ENCODE results near the gene TTC17. TPM values are rescaled to one million over a fixed set of nuclear protein-coding genes. Genes with fewer than 3 reads are reported as not detected.
"Not testable (repeated sequence)": the region's sequence is repeated elsewhere in the genome, so short reads cannot be mapped to it uniquely, and the experiment has no call there.

Gene TTC17
- total RNA-seq, 1 donor from 2014 or later = 28.6 TPM

DNA sequence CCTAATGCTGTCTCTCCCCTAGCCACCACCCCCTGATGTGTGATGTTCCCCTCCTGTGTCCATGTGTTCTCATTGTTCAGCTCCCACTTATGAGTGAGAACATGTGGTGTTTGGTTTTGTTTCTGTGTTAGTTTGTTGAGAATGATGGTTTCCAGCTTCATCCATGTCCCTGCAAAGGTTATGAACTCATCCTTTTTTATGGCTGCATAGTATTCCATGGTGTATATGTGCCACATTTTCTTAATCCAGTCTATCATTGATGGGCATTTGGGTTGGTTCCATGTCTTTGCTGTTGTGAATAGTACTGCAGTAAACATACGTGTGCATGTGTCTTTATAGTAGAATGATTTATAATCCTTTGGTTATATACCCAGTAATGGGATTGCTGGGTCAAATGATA lies 72.2 kb downstream of the TTC17 start:
- DNase-seq; ATAC-seq (ENCODE audit: poor library complexity); intact Hi-C loops (cut with DNase I): not testable (repeated sequence)

DNA sequence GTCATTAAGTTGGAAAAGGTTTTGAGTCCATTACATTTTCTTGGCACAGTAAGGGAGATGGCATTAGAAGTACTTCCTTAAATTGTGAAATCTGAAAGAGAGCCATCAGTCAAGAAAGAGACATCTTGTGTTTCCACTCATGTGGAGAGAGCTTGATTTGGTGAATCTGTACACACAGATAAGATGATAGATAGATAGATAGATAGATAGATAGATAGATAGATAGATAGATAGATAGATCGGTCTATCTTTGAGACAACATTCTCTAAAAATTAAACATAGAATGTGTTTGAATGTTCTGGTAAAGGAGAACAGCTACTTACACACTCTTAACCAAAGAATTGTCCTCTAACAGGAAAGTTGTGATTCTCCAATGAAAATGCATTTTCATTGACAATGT lies 76.2 kb downstream of the TTC17 start:
- intact Hi-C loops (cut with DNase I) = no loop called here
- no peak for DNase-seq

DNA sequence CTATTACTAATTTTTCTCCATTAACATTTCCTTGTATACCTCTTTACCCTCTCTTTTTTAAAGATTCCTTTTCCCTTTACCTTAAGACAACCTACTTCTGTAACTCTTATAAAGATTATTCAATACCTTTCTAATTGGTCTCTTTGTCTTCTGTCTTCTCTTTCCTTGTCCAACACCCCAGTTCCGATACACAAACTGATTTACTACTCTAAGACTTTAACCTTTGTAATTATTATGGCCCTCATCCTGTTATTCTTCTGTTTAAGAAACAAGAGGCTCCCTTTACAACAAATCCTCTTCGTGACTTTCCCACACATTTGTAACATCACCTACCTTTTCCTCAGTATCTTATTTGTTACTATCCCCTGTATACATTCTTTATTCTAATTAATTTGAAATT lies 81.8 kb downstream of the TTC17 start:
- DNase-seq (no peak), ATAC-seq (ENCODE audit: poor library complexity) (no peak)
- intact Hi-C loops (cut with DNase I) = no loop called here

More for the DNA sequence above, 76.2 kb downstream of the TTC17 start:
- ATAC-seq (ENCODE audit: poor library complexity) = no peak

DNA sequence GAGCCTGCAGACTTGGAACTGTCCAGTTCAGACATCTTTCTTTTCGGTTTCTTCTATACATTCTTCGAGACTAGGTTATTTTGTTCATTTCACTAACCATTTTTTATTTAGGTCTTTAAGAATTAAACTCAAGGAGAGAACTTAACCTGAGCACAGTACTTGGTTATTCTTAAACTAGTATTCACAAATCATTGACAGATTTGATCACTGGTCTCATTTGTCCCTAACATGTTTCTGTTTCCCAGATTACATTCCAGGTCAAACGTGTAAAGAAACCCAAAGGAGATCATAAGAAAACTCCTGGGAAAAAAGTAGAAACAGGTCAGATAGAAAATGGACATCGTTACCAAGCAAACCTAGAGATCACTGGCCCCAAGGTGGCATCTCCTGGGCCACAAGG lies 85.1 kb downstream of the TTC17 start:
- intact Hi-C loops (cut with DNase I) = no loop called here
- ATAC-seq (ENCODE audit: poor library complexity) = no peak

DNA sequence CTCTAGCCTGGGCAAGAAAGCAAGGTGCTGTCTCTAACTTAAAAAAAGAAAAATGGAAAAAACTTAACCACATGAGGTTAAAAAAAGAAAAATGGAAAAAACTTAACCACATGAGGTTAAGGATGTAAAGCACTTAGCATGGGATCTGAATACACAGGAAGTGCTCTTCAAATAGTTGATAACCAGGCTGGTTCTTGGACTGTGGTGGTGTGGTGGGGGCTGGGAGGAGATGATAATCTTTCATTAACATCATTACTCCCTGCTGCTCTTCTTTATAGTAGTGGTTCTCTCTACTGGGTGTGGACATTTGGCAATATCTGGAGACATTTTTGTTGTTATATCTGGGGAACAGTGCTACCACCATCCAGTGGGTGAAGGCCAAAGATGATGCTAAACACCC lies 88.4 kb downstream of the TTC17 start:
- ATAC-seq (ENCODE audit: poor library complexity) (no peak), DNase-seq (no peak)
- intact Hi-C loops (cut with DNase I) = no loop called here

More for the DNA sequence above, 85.1 kb downstream of the TTC17 start:
- no peak for DNase-seq

DNA sequence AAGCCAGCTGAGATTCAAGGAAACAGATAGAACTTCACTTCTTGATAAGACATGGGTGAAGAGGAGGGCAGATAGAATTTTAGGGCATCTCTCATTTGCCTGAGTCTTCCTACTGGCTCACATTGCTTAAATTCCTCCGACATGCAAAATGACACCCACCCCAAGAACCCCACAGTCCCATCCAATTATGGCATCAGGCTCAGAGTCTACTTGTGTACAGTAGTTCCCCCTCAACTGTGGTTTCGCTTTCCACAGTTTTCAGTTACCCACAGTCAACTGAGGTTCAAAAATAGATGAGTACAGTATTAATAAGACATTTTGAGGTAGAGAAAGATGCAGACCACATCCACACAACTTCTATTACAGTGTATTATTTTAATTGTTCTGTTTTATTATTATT lies 99.8 kb downstream of the TTC17 start:
- ATAC-seq (ENCODE audit: poor library complexity) = no peak
- DNase-seq = no peak
- intact Hi-C loops (cut with DNase I) = no loop called here

DNA sequence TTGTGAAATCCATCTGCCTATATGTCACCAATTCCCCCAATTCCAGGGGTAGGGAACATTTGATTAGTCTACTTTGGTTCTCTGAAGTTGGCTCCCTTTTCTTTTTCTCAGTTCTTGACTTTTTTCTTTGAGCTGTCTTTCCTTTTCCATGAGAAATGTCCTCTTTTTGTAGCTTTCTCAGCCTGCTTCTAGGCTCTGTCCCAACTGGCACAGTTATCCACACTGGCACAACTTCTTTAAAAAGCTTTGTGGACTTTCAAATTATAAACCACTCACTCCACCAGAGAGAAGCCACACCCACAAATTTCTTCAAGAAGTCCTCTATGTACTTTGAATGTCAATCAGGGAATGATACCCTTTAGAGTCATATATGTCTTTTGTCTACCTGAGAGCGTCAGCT lies 100.5 kb downstream of the TTC17 start:
- no peak for ATAC-seq (ENCODE audit: poor library complexity)
- intact Hi-C loops (cut with DNase I) = no loop called here

DNA sequence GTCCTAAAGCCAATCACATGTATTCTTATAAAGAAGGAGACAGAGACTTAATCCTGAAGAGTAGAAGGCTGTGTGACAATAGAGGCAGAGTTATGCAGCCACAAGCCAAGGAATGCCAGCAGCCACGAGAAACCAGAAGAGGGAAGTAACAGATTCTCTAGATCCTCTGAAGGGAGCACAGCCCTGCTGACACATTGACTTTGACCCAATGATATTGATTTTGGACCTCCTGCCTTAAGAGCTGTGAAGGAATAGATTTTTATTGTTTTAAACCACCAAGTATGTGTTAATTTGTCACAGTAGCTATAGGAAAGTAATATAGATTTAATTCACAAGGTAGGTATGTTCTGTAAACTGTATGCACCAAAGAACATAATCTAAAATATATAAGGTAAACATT lies 103.6 kb downstream of the TTC17 start:
- intact Hi-C loops (cut with DNase I) = no loop called here
- ATAC-seq (ENCODE audit: poor library complexity) (no peak), DNase-seq (no peak)

More for the DNA sequence above, 100.5 kb downstream of the TTC17 start:
- no peak for DNase-seq

DNA sequence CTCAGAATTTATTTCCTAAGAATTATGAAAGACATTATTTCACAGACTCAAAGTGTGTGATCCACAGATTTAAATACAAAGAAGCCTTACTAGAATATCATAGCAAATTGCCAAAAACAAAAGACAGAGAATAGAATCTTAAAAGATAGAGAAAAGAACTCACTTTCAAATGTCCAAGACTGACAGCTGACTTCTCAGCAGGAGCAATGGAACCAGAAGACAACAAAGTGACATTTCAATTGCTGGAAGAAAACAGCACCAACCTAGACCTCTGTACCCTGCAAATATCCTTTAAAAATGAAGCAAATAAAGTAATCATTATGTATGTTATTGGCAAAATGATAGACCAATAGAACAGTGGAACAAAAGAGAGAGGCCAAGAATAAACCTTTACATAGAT lies 109.2 kb downstream of the TTC17 start:
- ATAC-seq (ENCODE audit: poor library complexity) (no peak), DNase-seq (no peak)
- intact Hi-C loops (cut with DNase I) = no loop called here

DNA sequence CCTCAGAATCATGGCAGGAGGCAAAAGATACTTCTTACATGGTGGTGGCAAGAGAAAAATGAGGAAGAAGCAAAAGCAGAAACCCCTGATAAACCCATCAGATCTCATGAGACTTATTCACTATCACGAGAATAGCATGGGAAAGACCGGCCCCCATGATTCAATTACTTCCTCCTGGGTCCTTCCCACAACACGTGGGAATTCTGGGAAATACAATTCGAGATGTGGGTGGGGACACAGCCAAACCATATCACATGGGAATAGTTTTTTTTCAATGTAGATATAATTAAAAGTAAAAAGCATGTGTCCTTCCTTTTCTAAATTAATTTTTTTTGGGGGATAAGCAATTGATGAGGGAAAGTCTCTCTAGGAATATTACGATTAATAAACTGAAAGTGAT lies 118.8 kb downstream of the TTC17 start:
- DNase-seq; ATAC-seq (ENCODE audit: poor library complexity); intact Hi-C loops (cut with DNase I): not testable (repeated sequence)

DNA sequence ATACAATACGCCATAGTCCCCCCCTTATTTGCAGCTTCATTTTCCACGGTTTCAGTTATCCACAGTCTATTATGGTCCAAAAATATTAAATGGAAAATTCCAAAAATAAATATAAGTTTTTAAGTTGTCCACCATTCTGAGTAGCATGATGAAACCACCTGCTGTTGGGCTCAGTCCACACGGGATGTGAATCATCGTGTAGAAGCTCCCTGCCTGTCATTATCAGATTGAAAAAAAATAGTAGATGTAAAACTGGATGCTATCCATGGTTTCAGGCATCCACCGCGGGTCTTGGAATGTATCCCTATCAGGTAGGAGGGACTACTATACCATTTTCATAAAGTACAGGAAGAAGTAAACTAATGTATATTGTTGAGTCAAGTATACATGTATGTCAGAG lies 127.4 kb downstream of the TTC17 start:
- ATAC-seq (ENCODE audit: poor library complexity) = no peak
- DNase-seq = no peak
- intact Hi-C loops (cut with DNase I) = no loop called here

DNA sequence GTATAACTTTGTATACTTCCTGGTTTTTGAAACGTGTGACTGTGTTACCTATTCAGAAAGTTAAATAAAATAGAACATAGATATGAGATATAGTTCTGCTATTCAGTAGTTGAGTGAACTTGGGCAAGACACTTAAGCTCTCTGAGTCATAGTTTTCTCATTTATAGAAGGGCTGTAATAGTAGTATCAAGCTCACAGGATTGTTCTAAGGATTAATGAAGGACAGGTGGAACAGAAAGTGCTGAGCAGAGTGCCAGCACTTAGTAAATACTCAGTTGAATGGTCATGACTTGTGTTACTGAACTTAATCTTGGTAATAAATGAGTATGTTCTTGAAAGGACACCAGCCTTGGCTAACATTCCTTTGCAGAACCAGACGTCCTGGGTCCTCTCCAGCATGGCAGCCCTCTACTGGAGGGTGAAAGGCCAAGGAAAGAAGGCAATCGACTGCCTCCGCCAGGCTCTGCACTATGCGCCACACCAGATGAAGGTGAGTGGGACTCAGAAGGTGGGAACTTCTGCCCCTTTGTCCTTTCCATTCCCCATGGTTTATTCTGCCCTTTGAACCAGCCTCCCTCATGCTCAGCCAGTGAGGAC lies 131.2 kb downstream of the TTC17 start:
- ATAC-seq (ENCODE audit: poor library complexity) = no peak
- intact Hi-C loops (cut with DNase I) = no loop called here
- DNase-seq = no peak

DNA sequence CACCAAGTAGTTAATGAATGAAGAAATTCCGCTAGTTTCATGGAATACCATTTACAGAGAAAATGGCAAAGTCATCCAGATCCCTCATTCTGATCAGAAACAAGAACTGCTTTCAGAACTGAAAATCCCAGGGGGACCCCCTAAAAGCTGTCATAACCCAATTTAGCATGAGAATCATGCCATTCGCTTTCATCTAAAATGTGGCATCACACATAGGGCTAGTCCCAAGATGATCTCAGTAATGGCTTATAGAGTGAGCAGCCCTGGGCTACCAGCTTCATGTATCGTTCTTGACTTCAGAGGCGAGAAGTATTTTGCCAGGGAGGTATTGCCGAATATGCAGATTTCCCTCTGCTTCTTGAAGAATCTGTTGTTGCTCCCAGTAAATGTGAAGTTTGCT lies 134.0 kb downstream of the TTC17 start:
- intact Hi-C loops (cut with DNase I) = no loop called here
- DNase-seq (no peak), ATAC-seq (ENCODE audit: poor library complexity) (no peak)

DNA sequence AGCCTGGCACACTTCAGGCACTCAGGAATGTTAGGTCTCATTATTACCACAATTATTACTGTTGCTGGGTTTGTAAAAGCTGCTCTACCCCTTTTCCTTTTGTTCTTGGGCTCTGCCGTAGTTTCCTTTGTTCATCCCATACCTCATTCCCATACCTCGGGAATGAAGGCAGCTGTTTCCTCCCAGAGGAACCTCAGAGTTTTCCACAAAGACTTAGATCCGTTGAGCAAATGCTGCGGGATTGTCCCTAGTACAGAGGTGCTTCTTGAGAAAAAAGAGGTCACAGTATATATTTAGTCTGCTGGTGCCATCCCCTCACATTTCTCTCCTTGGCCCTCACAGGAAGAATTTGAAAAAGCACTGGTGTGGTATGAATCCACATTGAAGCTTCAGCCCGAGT lies 134.7 kb downstream of the TTC17 start:
- no peak for ATAC-seq (ENCODE audit: poor library complexity)
- no peak for DNase-seq
- intact Hi-C loops (cut with DNase I) = no loop called here

DNA sequence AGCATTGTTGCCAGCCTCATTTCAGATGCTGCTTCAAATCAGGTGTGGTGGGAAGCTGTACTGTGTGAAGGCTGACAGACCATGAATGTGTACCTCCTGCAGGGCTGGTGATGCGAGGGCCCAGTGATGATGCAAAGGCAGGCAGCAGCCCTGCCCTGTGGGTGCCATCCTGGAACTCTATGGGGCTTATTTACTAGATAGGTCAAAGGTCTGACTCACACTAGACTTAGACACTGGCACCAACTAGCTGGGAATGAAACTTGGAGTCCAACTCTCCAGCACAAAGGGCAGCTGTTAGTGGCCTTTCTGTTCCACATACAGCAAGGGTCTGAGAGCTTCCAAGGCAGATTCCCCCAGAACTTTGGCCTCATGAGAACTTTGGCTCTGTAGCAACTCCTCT lies 138.4 kb downstream of the TTC17 start:
- intact Hi-C loops (cut with DNase I) = no loop called here
- no peak for DNase-seq
- ATAC-seq (ENCODE audit: poor library complexity) = no peak

DNA sequence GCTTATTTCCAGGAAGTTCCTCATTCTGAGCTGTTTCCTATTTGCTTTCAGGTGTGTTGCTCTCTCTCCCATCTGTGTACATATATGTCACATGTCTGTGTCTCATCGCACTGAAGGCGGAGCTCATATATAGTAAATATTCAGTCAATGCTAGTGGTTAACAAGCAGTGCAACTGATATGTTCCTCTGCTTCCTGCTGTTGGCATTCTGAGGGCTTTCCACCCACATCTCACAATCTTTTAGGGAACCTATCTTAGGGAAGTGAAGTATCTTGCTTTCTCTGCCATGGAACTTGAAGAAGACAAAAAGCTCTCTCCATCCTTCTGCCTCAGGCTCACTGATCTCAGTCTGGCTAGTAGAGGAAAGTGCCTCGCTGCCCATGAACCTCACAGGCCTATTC lies 139.8 kb downstream of the TTC17 start:
- DNase-seq (no peak), ATAC-seq (ENCODE audit: poor library complexity) (no peak)
- intact Hi-C loops (cut with DNase I) = no loop called here

DNA sequence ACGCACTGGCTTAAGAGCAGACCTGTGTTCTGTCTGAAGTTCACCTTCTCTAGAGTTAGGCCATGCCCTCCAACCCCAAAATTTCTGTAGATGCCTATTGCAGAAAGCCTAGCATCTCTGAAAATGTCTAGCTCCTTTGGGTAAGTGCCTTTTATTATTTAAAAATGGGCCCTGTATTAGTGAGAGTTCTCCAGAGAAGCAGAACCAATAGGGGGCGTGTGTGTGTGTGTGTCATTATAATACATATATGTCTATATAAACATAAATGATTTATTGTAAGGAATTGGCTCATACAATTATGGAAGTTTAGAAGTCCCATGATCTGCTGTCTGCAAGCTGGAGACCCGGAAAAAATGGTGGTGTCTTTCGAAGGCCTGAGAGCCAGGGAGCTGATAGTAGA lies 144.7 kb downstream of the TTC17 start:
- intact Hi-C loops (cut with DNase I) = no loop called here
- DNase-seq (no peak), ATAC-seq (ENCODE audit: poor library complexity) (no peak)

DNA sequence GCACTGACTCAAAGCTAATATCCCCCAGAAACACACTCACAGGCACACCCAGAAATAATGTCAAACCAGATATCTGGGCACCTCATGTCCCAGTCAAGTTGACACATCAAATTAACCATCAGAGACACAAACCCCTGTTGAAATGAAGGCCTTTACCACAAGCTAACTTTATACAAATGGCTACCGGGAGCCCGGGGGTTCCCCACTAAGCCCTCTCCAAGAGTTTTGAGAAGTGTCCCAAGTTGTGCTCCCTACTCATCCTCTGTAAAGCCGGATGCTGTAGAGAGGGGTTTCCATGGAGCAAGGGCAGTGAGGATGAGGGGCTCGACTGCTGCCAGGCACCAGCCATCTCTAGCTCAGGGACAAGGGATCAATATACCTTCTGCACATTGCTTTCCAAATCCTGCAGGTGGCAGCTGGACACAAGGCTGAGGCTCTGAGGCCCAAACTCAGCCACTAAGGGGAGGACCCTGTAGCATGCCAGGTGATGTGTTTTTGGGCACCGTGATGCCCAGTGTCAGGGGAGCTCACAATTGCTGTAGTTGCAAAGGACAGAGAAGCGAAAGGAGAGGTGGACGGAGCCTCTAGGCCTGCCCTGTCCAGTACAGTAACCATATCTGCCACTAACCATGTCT lies 145.7 kb downstream of the TTC17 start:
- intact Hi-C loops (cut with DNase I) = no loop called here
- DNase-seq (no peak), ATAC-seq (ENCODE audit: poor library complexity) (peak; percentile 41)

DNA sequence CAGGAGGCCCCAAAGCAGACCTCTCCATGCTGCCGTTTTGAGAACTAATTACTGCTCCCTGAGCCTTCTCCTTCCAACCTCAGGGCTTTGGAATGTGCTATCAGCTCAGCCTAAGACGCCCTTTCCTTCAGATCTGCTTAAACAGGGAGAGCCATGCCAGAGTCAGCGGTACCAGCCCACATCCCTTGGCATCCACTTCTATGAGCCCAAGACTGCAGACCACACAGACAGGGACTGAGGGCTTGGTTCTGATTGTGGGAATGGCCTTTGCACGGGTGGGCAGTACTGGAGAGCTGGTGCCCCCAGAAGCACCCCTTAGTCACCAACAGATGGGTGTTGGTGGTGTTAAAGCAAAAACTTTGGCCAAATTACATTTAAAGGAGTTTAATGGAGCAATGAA lies 146.5 kb downstream of the TTC17 start:
- DNase-seq (no peak), ATAC-seq (ENCODE audit: poor library complexity) (no peak)
- intact Hi-C loops (cut with DNase I) = no loop called here

DNA sequence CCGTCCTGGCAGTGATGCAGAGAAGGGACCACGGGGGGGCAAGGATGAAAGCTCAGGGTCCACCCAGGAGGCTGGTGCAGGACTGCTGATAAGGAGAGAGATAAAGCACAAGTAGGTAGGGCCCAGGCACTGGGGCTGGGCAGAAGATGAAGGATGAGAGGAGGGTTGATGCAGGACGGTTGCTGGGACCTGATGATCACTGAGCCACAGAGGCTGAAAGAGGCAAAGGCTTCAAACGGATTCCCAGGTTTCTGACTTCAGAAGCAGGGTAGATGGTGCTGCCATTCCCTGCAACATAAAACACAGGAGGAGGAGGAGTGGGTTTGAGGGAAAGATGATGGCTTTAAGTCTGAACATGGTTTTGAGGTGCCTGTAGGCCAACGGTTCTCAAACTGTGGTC lies 148.5 kb downstream of the TTC17 start:
- intact Hi-C loops (cut with DNase I) = no loop called here
- ATAC-seq (ENCODE audit: poor library complexity) (no peak), DNase-seq (no peak)

DNA sequence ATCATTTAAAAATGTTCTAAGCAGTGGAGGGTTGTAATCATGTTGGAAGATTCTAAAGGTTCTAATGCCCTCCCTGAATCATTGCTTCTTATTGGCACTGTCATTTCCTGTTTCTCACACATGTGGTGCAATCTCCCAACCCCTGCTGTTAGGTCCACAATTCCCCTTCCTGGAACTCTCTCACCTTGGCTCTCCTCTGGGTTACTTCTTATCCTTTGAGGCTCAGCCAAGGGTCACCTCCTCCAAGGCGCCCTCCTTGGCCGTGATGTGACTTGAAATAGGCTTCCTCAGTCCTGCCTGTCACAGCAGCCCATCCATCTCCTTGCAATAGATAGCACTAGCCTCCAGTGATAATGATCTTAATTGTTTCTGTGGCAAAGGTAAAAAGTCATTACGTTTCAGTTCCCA lies 149.8 kb downstream of the TTC17 start:
- DNase-seq = no peak
- ATAC-seq (ENCODE audit: poor library complexity) = no peak
- intact Hi-C loops (cut with DNase I) = no loop called here

All from Right ventricle myocardium superior (tissue), 1 donor.